BJ (cell line): ENCODE results near the gene ZFPL1. TPM values are rescaled to one million over a fixed set of nuclear protein-coding genes. Genes with fewer than 3 reads are reported as not detected.

Source experiments
- CTCF ChIA-PET: fragments of 350-600 bp; formaldehyde crosslinking; extraction: SDS; loops from one replicate; lab custom pipeline; 2021; ENCODE audit warnings: antibody characterized with exemption, inconsistent platforms; lab: Yijun Ruan, JAX
- POLR2A ChIA-PET: fragments of 300-600 bp; sonication (Branson Sonifier 250); formaldehyde crosslinking; extraction: SDS; loops from one replicate; lab custom pipeline; 2021; ENCODE audit warnings: antibody characterized with exemption; lab: Charles Lee
- DNase-seq: peaks from one replicate; pipeline ENCODE4 v3.0.0-alpha.2; 2011; ENCODE audit warnings: low read depth
- H3K27me3 ChIP-seq: 2 replicates; pipeline ENCODE4 v1.6.0; 2011; ENCODE audit warnings: low read length; ENCODE audit not compliant: control insufficient read depth, insufficient read depth
- H3K36me3 ChIP-seq: 2 replicates; pipeline ENCODE4 v1.5.1; 2011; ENCODE audit warnings: low read length; ENCODE audit not compliant: control insufficient read depth, insufficient read depth
- H3K4me3 ChIP-seq: 2 replicates; pipeline ENCODE4 v1.5.1; 2011; ENCODE audit warnings: low read depth, mild to moderate bottlenecking, control low read depth, low read length
- polyA plus RNA-seq: library from polyadenylated mRNA; depleted of rRNA; stranded (reverse); fragments of >200 nt; gene quantifications from 2 replicates; pipeline ENCODE4 v1.2.3, GENCODE V29; 2011
- TF ChIP-seq, protein P1 (sequence below): IDR thresholded peaks from 2 replicates; pipeline ENCODE4 v1.5.1; 2011; ENCODE audit warnings: low read depth, mild to moderate bottlenecking, control low read depth, inconsistent platforms, low read length, moderate library complexity; ENCODE audit not compliant: insufficient read depth

ZFPL1 gene
- polyA plus RNA-seq, 1 experiment, result 91.8 TPM

DNA sequence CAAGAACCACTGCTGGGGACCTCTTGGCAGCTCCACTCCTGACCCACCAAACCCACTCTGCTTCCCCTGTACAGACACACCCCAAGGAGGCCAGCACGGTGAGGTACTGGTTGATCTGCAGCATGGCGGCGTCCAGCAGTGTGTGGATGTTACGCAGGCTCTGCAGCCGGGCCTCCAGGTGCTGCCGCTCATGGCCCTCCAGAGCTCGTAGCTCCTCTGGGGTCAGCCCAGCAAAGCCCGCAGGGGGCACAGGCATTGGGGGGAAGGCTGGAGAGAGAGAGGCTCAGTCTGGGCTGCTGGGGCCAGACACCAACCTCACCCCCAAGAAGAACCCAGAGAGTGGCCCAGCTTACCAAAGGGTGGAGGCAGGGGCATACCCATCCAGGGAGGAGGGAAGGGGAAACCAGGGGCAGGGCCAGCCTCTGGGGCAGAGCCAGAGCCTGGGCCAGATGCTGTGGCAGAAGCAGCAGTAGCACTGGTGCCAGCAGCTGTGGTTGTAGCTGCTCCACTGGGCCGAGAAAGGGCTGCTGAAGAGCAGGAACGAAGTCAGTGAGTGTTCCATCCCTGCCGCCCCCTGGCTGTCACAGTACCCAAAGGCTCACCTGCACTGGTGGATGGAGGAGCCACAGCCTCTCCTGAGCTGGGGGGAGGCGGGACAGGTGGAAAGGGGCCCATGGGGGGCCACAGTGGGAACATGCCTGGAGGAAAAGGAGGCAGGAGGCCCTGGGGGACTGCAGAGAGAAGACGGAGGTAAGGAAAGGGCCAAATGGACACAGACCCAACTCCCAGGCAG lies 45.8 kb downstream of the ZFPL1 start:
- Histone ChIP-seq H3K4me3 (no peak overlapping the region), H3K27me3 (no peaks in the 10 kb centered on the region), H3K36me3 (peaks cover 57% of the 10 kb centered on the region)
- ChIA-PET POLR2A (no interaction called here), CTCF (interaction anchor here (0.9 to 1.2 kb wide), 2 partner anchors 8 to 12 kb away, joined by 3 to 6 read pairs; partner anchors contain the start of genes FAU, MRPL49 and ZNHIT2)
- DNase-seq, result no peak
- TF ChIP-seq, protein P1, sequence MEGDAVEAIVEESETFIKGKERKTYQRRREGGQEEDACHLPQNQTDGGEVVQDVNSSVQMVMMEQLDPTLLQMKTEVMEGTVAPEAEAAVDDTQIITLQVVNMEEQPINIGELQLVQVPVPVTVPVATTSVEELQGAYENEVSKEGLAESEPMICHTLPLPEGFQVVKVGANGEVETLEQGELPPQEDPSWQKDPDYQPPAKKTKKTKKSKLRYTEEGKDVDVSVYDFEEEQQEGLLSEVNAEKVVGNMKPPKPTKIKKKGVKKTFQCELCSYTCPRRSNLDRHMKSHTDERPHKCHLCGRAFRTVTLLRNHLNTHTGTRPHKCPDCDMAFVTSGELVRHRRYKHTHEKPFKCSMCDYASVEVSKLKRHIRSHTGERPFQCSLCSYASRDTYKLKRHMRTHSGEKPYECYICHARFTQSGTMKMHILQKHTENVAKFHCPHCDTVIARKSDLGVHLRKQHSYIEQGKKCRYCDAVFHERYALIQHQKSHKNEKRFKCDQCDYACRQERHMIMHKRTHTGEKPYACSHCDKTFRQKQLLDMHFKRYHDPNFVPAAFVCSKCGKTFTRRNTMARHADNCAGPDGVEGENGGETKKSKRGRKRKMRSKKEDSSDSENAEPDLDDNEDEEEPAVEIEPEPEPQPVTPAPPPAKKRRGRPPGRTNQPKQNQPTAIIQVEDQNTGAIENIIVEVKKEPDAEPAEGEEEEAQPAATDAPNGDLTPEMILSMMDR, result no peak

DNA sequence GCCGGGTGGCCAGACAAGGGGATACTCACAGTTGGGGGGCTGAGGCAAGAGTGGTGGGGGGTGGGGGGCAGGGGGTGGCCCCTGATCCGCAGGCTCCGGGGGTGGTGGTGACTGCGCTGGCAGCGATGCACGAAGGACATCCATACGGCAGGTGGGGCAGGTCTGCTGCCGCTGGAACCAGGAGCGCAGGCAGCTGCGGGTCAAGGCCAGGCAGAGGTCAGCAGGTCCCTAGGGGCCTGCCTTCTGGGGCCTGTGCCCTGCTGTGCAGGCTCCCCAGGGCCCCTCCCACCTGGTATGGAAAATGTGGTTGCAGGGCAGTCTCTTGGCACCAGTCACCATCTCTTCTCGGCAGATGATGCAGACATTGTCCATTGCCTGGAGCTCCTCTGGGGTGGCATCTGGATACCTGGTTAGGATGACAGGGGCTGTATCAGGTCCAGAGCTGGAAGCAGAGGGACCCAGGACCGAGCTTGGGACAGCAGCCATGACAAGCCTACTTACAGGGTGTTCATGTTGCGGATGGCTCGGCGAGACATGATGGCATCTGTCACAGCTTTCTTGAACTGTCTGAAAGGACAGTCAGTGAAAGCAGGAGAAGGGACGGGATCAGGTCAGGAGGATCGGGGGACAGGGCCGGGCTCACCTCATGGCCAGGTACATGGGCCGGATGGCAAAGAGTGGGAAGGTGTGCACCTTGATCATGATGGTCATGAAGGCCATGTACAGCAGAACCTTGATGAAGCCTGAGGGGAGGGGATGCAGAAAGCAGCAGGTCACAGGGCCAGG lies 46.8 kb downstream of the ZFPL1 start:
- Histone ChIP-seq H3K4me3 (no peak overlapping the region), H3K27me3 (no peaks in the 10 kb centered on the region), H3K36me3 (peaks cover 52% of the 10 kb centered on the region)
- ChIA-PET CTCF (interaction anchor here (0.9 to 1.6 kb wide), 3 partner anchors 9 to 20 kb away, joined by 3 to 9 read pairs (median 6); partner anchors contain the start of genes FAU, MRPL49, TM7SF2 and ZNHIT2), POLR2A (interaction anchor here (0.8 kb wide), 1 partner anchor 9 kb away, joined by 3 read pairs; the partner anchor contains the start of genes FAU and MRPL49)
- DNase-seq, result no peak
- TF ChIP-seq, protein P1, result no peak

DNA sequence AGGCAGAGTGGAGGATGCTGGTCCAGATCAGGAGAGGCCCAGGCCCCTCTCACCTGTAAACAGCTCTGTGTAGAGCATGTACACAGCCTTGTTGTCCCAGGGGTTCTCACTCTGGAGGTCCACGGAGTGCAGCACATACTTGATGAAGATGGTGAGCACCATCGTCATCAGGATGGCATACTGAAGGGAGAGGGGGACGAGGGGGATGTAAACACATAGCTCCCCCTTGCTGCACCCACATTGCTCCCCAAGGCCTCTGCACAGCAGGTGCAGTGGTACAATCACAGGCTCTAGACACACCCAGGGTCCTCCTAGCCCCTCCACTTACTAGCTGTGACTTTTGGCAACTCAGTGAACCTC lies 47.4 kb downstream of the ZFPL1 start:
- CTCF ChIA-PET, result interaction anchor here (1.0 to 1.6 kb wide), 2 partner anchors 14 to 20 kb away, joined by 3 to 9 read pairs; partner anchors contain the start of genes TM7SF2 and ZNHIT2
- TF ChIP-seq, protein P1, result no peak
- peaks cover 49% of the 10 kb centered on the region for H3K36me3 ChIP-seq
- POLR2A ChIA-PET, result interaction anchor here (0.8 kb wide), 1 partner anchor 9 kb away, joined by 3 read pairs; the partner anchor contains the start of genes FAU and MRPL49
- DNase-seq, result no peak
- no peak overlapping the region for H3K4me3 ChIP-seq
- no peaks in the 10 kb centered on the region for H3K27me3 ChIP-seq

DNA sequence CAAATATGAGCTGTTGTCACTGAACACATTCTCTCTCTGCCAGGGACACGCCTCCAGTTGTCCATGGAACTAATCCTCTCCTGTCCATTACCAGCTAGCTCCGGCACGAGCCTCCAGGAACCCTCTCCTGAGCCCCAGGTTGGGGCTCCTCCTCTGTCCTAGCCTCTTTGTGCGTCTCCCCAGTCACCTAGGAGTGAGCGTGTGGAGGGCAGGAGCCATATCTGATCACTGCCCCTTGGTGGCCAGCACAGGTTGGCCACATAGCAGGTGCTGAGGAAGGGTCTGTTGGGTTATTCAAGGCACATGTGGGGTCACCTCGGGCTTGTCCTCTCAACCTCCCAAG lies 47.8 kb downstream of the ZFPL1 start:
- Histone ChIP-seq H3K36me3 (peaks cover 45% of the 10 kb centered on the region), H3K4me3 (no peak overlapping the region), H3K27me3 (no peaks in the 10 kb centered on the region)
- CTCF ChIA-PET, result interaction anchor here (1.0 to 1.6 kb wide), 2 partner anchors 14 to 21 kb away, joined by 3 to 9 read pairs; partner anchors contain the start of genes TM7SF2 and ZNHIT2
- TF ChIP-seq, protein P1, result no peak
- POLR2A ChIA-PET, result interaction anchor here (0.5 kb wide), 1 partner anchor 9 kb away, joined by 3 read pairs; no protein-coding TSS in a partner anchor
- no peak for DNase-seq
